ENCODE data around the gene KRT15.

Gene KRT15

GRCh38 chr17:41474863-41475262, 43.8 kb downstream of the KRT15 start:
- no peak for DNase-seq (ENCODE audit: low read depth)
- TF ChIP-seq CTCF (IDR thresholded peaks at IDR 0.05; ENCODE audit: low read depth, low read length, missing control alignments) = no peak
- H3K4me3 ChIP-seq (ENCODE audit: low read depth, low read length) = no peak overlapping the region

- no peak for TF ChIP-seq CTCF (IDR thresholded peaks at IDR 0.05; ENCODE audit: low read depth, low read length, missing control alignments)
- H3K4me3 ChIP-seq (ENCODE audit: low read depth, low read length) = no peak overlapping the region
- DNase-seq (ENCODE audit: low read depth) = no peak
Measured at GRCh38 chr17:41468346-41468745, 50.3 kb downstream of the KRT15 start.

GRCh38 chr17:41467561-41467960, 51.1 kb downstream of the KRT15 start:
- no peak for DNase-seq (ENCODE audit: low read depth)
- no peak for TF ChIP-seq CTCF (IDR thresholded peaks at IDR 0.05; ENCODE audit: low read depth, low read length, missing control alignments)
- no peak overlapping the region for H3K4me3 ChIP-seq (ENCODE audit: low read depth, low read length)

GRCh38 chr17:41466988-41467387, 51.7 kb downstream of the KRT15 start, which contains the start of gene KRT32:
Gene KRT32 (minus strand): TSS chr17:41467386. CDS start chr17:41467325, 61 bp downstream.
- no peak within 1 kb of the TSS for H3K4me3 ChIP-seq (ENCODE audit: low read depth, low read length)
- DNase-seq (ENCODE audit: low read depth) = no peak
- no peak for TF ChIP-seq CTCF (IDR thresholded peaks at IDR 0.05; ENCODE audit: low read depth, low read length, missing control alignments)

GRCh38 chr17:41464682-41465081, 54.0 kb downstream of the KRT15 start:
- TF ChIP-seq CTCF (IDR thresholded peaks at IDR 0.05; ENCODE audit: low read depth, low read length, missing control alignments) = no peak
- no peak overlapping the region for H3K4me3 ChIP-seq (ENCODE audit: low read depth, low read length)
- DNase-seq (ENCODE audit: low read depth) = no peak

GRCh38 chr17:41464173-41464572, 54.5 kb downstream of the KRT15 start:
- TF ChIP-seq CTCF (IDR thresholded peaks at IDR 0.05; ENCODE audit: low read depth, low read length, missing control alignments) = no peak
- H3K4me3 ChIP-seq (ENCODE audit: low read depth, low read length) = no peak overlapping the region
- no peak for DNase-seq (ENCODE audit: low read depth)

GRCh38 chr17:41463746-41464145, 54.9 kb downstream of the KRT15 start:
- no peak for DNase-seq (ENCODE audit: low read depth)
- TF ChIP-seq CTCF (IDR thresholded peaks at IDR 0.05; ENCODE audit: low read depth, low read length, missing control alignments) = no peak
- H3K4me3 ChIP-seq (ENCODE audit: low read depth, low read length) = no peak overlapping the region

All from GM12864 (cell line).